ENCODE results near the gene FUNDC2. TPM values are rescaled to one million over a fixed set of nuclear protein-coding genes. Genes with fewer than 3 reads are reported as not detected.

FUNDC2 gene, protein sequence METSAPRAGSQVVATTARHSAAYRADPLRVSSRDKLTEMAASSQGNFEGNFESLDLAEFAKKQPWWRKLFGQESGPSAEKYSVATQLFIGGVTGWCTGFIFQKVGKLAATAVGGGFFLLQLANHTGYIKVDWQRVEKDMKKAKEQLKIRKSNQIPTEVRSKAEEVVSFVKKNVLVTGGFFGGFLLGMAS
- 79.1 TPM for total RNA-seq
- long read RNA-seq, full-length matches to known transcripts: 54 of 57 reads
- long read RNA-seq, partial matches to known transcripts: 0 of 57 reads
- long read RNA-seq, other reads (novel, unspliced or antisense): 3 of 57 reads

DNA sequence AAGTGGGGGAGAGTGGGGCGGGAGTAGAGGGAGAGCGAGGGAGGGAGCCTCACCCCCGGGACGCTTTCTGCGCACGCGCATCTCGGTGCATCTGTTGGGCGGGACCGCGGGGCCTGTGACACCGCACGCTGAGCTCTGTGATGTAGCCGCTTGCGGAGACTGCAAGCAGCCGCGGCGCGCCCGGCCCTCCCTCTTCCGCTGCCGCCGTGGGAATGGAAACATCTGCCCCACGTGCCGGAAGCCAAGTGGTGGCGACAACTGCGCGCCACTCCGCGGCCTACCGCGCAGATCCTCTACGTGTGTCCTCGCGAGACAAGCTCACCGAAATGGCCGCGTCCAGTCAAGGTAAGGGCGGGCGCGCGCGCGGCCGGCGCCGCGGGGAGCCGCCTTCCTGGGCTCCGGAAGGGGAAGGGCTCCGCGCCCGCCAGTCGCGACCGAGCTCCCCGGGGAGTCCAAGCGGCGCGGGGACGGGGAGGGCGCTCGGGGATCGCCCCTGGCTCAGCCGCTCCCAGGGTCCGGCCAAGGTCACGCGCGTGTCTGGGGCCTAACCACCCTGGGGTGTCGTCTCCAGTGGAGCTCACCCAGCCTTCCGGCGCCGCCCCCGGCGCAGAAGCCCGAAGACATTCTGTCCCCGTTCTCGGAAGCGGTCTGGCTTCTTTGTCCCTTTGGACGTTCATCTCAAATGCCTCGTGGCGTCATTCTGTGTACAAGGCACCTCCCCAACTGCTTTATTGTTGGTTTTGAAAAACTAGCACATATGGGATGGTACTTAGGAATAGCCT is at the start of gene FUNDC2:
Gene FUNDC2, plus strand, starts transcription at position 118 of the 782 bp plus-strand sequence. Its CDS starts 95 bp downstream, at position 213.
- Histone ChIP-seq H3K27me3 (no peaks in the 10 kb centered on the region), H3K4me1 (peaks cover 3% of the 10 kb centered on the region), H3K36me3 (no peaks in the 10 kb centered on the region), H3K9me3 (no peaks in the 10 kb centered on the region), H3K4me3 (peak within 1 kb of the TSS; percentile 60), H3K27ac (peak within 1 kb of the TSS; percentile 94)
- ATAC-seq (peak; percentile 97), DNase-seq (peak; percentile 97)
- TF ChIP-seq, protein P1, sequence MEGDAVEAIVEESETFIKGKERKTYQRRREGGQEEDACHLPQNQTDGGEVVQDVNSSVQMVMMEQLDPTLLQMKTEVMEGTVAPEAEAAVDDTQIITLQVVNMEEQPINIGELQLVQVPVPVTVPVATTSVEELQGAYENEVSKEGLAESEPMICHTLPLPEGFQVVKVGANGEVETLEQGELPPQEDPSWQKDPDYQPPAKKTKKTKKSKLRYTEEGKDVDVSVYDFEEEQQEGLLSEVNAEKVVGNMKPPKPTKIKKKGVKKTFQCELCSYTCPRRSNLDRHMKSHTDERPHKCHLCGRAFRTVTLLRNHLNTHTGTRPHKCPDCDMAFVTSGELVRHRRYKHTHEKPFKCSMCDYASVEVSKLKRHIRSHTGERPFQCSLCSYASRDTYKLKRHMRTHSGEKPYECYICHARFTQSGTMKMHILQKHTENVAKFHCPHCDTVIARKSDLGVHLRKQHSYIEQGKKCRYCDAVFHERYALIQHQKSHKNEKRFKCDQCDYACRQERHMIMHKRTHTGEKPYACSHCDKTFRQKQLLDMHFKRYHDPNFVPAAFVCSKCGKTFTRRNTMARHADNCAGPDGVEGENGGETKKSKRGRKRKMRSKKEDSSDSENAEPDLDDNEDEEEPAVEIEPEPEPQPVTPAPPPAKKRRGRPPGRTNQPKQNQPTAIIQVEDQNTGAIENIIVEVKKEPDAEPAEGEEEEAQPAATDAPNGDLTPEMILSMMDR (IDR thresholded peaks at IDR 0.05): no peak
- intact Hi-C loops (cut with DNase I): no loop called here

DNA sequence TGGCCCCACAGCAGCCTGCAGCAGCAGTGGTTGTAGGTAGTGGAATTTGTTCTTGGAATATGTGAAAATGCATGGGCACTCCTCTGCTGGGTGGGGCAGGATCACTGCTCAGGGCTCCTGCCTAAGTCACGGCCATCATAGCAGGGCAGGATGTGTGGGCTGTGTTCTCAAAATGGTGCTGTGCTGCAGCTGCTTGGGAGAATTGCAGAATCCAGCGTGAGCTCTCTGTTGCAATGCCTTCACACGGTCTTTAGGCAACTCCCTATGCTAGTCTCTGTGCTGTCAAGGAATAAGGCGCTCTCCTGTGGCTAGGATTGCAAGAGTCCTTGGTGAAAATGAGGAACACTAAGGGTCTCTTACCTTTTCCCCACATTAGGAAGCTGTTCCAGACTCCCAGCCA is 47.0 kb upstream of the FUNDC2 start:
- TF ChIP-seq, protein P1 (IDR thresholded peaks at IDR 0.05): no peak
- Histone ChIP-seq H3K36me3 (no peaks in the 10 kb centered on the region), H3K27me3 (no peaks in the 10 kb centered on the region), H3K4me3 (no peak overlapping the region), H3K9me3 (no peaks in the 10 kb centered on the region), H3K27ac (no peak overlapping the region), H3K4me1 (no peaks in the 10 kb centered on the region)
- ATAC-seq (peak; percentile 85), DNase-seq (peak; percentile 52)
- intact Hi-C loops (cut with DNase I): loop anchor here (5.0 kb wide), 1 partner anchor 73 kb away; no protein-coding TSS in a partner anchor

DNA sequence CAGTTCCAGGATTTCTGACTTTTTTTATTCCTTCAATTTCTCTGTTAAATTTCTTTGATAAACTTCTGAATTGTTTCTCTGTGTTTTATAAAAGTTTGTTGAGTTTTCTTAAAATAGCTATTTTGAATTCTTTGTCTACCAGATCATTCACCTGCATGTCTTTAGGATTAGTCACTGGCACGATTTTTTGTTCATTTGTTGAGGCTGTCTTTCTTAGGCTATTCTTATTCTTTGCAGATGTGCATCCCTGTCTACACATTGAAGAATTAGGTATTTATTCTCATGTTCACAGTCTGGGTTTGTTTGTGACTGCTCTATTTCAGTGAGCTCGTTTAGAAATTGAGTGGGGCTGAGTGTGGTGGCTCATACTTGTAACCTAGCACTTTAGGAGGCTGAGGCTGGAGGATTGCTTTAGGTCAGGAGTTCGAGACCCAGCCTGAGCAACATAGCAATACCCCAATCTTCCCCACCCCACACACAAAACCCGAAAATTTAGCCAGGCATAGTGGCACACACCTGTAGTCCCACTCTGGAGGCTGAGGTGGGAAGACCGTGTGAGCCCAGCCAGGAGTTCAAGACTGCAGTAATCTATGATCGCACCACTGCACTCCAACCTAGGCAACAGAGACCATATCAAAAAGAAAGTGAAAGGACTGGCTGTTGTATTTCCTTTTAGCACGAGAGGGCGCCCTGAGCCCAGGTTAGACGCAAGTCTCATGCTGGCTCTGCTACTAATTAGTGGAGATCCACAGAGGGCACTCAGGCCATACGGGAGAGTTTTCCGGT is 46.1 kb upstream of the FUNDC2 start:
- TF ChIP-seq, protein P1 (IDR thresholded peaks at IDR 0.05): peak; percentile 66
- peak; percentile 64 for DNase-seq
- H3K9me3 ChIP-seq: no peaks in the 10 kb centered on the region
- no peaks in the 10 kb centered on the region for H3K36me3 ChIP-seq
- H3K27me3 ChIP-seq: no peaks in the 10 kb centered on the region
- no peaks in the 10 kb centered on the region for H3K4me1 ChIP-seq
- H3K27ac ChIP-seq: no peak overlapping the region
- peak; percentile 99 for ATAC-seq
- intact Hi-C loops (cut with DNase I): loop anchor here (5.0 kb wide), 1 partner anchor 72 kb away; no protein-coding TSS in a partner anchor
- H3K4me3 ChIP-seq: peak overlapping the region; percentile 49

DNA sequence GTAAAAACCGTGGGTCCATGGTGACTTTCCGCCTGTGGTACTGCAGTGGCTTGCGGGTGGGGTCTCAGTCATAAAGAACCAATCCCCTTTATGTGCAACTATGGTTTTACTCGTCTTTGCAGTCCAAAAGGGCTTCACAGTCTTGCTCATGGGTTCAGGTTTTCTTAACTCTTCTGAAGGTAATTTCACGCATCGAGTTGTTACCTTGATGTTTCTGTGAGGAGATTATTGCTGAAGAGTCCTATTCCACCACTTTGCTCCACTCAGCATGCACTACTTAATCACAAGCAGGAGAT is 45.6 kb upstream of the FUNDC2 start:
- H3K4me1 ChIP-seq: no peaks in the 10 kb centered on the region
- no peaks in the 10 kb centered on the region for H3K9me3 ChIP-seq
- intact Hi-C loops (cut with DNase I): loop anchor here (5.0 kb wide), 1 partner anchor 71 kb away; no protein-coding TSS in a partner anchor
- no peak overlapping the region for H3K27ac ChIP-seq
- no peak for ATAC-seq
- H3K27me3 ChIP-seq: no peaks in the 10 kb centered on the region
- H3K36me3 ChIP-seq: no peaks in the 10 kb centered on the region
- TF ChIP-seq, protein P1 (IDR thresholded peaks at IDR 0.05): no peak
- DNase-seq: no peak
- H3K4me3 ChIP-seq: no peak overlapping the region

DNA sequence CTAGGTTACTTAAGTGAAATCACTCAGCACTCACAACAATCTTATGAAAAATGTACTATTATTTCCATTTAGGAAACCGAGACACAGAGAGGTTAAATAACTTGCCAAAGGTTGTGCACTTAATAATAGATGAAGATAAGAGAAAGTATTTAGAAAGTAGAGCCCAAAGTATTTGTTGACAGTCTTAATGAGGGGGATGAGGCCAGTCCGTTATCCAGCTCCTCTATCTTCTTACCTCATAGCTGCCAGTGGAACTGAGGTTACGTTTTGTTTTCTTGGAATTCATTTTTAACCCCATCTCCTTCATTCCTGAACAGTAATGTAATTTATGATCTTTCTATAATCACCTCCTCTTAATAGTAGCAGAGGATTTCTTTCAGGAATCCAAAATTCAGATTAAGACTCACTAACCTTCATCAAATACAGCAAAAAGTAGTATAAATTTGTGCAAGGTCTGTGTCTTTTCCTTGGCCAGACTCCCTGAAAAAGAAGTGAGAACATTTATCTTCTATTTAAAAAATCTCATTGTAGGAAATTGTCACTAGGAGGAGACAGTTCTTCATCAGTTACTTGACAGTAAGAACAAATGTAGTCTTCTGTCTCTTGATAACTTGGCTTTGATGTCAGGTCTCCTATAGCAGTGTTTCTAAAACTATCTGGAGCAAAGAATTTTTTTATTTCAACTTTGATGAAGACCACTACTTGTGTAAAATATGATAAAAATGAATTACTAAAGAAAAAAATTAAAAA is 39.6 kb upstream of the FUNDC2 start:
- TF ChIP-seq, protein P1 (IDR thresholded peaks at IDR 0.05): no peak
- no peaks in the 10 kb centered on the region for H3K36me3 ChIP-seq
- H3K27me3 ChIP-seq: no peaks in the 10 kb centered on the region
- intact Hi-C loops (cut with DNase I): no loop called here
- no peak overlapping the region for H3K4me3 ChIP-seq
- DNase-seq: no peak
- ATAC-seq: no peak
- H3K27ac ChIP-seq: no peak overlapping the region
- no peaks in the 10 kb centered on the region for H3K4me1 ChIP-seq
- H3K9me3 ChIP-seq: no peaks in the 10 kb centered on the region
